RPMI7951 (cell line): ENCODE measurements around the gene SPI1. TPM values are rescaled to one million over a fixed set of nuclear protein-coding genes. Genes with fewer than 3 reads are reported as not detected.

Source experiments
- DNase-seq: peaks from one replicate; pipeline ENCODE4 v3.0.0-alpha.2; 2012; ENCODE audit warnings: low read depth
- total RNA-seq: library from RNA; depleted of rRNA; stranded (reverse); fragments of >200 nt; shearing (Covaris generic); gene quantifications from 2 replicates; pipeline ENCODE4 v1.2.3, GENCODE V29; 2014

Gene SPI1
- total RNA-seq, 1 experiment from 2014 or later, result not detected

GRCh38 chr11:47388697-47389576 lies 10.6 kb upstream of the SPI1 start:
- DNase-seq, result no peak

GRCh38 chr11:47387944-47388696 lies 9.8 kb upstream of the SPI1 start:
- no peak for DNase-seq

- no peak for DNase-seq
Observed at GRCh38 chr11:47384498-47384897, 6.2 kb upstream of the SPI1 start.

GRCh38 chr11:47383071-47383470 lies 4.7 kb upstream of the SPI1 start:
- no peak for DNase-seq

GRCh38 chr11:47380078-47380477 lies 1.7 kb upstream of the SPI1 start:
- DNase-seq, result no peak

- no peak for DNase-seq
Observed at GRCh38 chr11:47379317-47379716, 970 bp upstream of the SPI1 start.

GRCh38 chr11:47378836-47379170 lies 456 bp upstream of the SPI1 start:
- DNase-seq, result no peak

GRCh38 chr11:47377571-47378009 lies 757 bp downstream of the SPI1 start:
- DNase-seq, result no peak

GRCh38 chr11:47376525-47377371 lies 1.6 kb downstream of the SPI1 start:
- DNase-seq, result no peak

- no peak for DNase-seq
Observed at GRCh38 chr11:47376107-47376524, 2.2 kb downstream of the SPI1 start.

- no peak for DNase-seq
Observed at GRCh38 chr11:47375546-47376085, 2.7 kb downstream of the SPI1 start.

GRCh38 chr11:47375020-47375419 lies 3.3 kb downstream of the SPI1 start:
- DNase-seq, result no peak

GRCh38 chr11:47374720-47375019 lies 3.7 kb downstream of the SPI1 start:
- DNase-seq, result no peak

GRCh38 chr11:47373876-47374719 lies 4.2 kb downstream of the SPI1 start:
- DNase-seq, result peak; percentile 58

GRCh38 chr11:47372422-47372821 lies 5.9 kb downstream of the SPI1 start:
- no peak for DNase-seq

GRCh38 chr11:47369676-47370075 lies 8.7 kb downstream of the SPI1 start:
- DNase-seq, result no peak

- no peak for DNase-seq
Observed at GRCh38 chr11:47366020-47366490, 12.3 kb downstream of the SPI1 start.

- DNase-seq, result no peak
Observed at GRCh38 chr11:47361419-47361818, 16.9 kb downstream of the SPI1 start.

GRCh38 chr11:47360341-47360740 lies 18.0 kb downstream of the SPI1 start:
- no peak for DNase-seq

GRCh38 chr11:47359586-47359985 lies 18.8 kb downstream of the SPI1 start:
- DNase-seq, result no peak

- no peak for DNase-seq
Observed at GRCh38 chr11:47359162-47359561, 19.2 kb downstream of the SPI1 start.
